Endothelial cell (in vitro differentiated cells): ENCODE results near the gene TCERG1. TPM values are rescaled to one million over a fixed set of nuclear protein-coding genes. Genes with fewer than 3 reads are reported as not detected.

ENCODE experiments used
- DNase-seq: peaks from one replicate; pipeline ENCODE4 v3.0.0; 2021; ENCODE audit warnings: low spot score
- H3K27ac Mint-ChIP-seq: one replicate; pipeline ENCODE4 v1.8.0; 2021; ENCODE audit warnings: mixed read lengths, inconsistent platforms; ENCODE audit not compliant: unreplicated experiment
- H3K27me3 Mint-ChIP-seq: one replicate; pipeline ENCODE4 v1.8.0; 2021; ENCODE audit warnings: mild to moderate bottlenecking, moderate library complexity, mixed read lengths, inconsistent platforms; ENCODE audit not compliant: unreplicated experiment
- H3K36me3 Mint-ChIP-seq: one replicate; pipeline ENCODE4 v1.8.0; 2021; ENCODE audit warnings: mild to moderate bottlenecking, low read depth, mixed read lengths, inconsistent platforms; ENCODE audit not compliant: unreplicated experiment
- H3K4me1 Mint-ChIP-seq: one replicate; pipeline ENCODE4 v1.8.0; 2021; ENCODE audit warnings: mild to moderate bottlenecking, mixed read lengths, inconsistent platforms; ENCODE audit not compliant: unreplicated experiment
- H3K4me3 Mint-ChIP-seq: one replicate; pipeline ENCODE4 v1.8.0; 2021; ENCODE audit warnings: mild to moderate bottlenecking, mixed read lengths, inconsistent platforms; ENCODE audit not compliant: unreplicated experiment
- H3K9me3 Mint-ChIP-seq: one replicate; pipeline ENCODE4 v1.8.0; 2021; ENCODE audit warnings: mixed read lengths, inconsistent platforms; ENCODE audit not compliant: unreplicated experiment
- total RNA-seq: library from RNA; stranded (reverse); fragmentation: NEBNext Ultra II Directional; extraction: Animal tissue kit (Norgen Biotek cat#: 25700); gene quantifications from one replicate; pipeline ENCODE4 v1.2.1, GENCODE V29; 2021; ENCODE audit not compliant: unreplicated experiment
- TF ChIP-seq, protein P1 (sequence below): fragments of 200-600 bp; sonication (generic); IDR thresholded peaks from one replicate; pipeline ENCODE4 v1.5.0; 2021; ENCODE audit warnings: antibody characterized with exemption; ENCODE audit not compliant: unreplicated experiment

The TCERG1 gene
- total RNA-seq, 1 donor from 2014 or later = 71.6 TPM

DNA sequence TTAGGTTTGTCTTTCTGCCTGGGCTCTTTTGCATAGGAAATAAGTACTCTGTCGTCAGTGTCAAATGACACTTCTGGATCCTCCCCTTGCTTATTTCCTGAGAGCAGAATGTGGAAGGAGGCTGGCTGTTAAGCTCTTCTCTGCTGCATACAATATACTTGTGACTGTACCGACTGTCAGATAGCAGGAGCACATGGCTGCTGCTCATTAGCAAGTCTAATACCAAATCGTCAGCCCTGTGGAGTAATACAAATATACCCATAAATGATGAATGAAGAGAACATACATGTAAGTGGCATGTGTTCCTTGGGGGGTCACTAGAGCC, 69.0 kb downstream of the TCERG1 start, which contains the start of gene GPR151:
Gene GPR151, minus strand, starts transcription at position 40 of the 325 bp plus-strand sequence. CDS start 77 bp downstream, outside the sequence.
- Mint-ChIP-seq H3K9me3 (no peaks in the 10 kb centered on the region), H3K4me1 (peaks cover 22% of the 10 kb centered on the region), H3K27me3 (no peaks in the 10 kb centered on the region), H3K4me3 (no peak within 1 kb of the TSS), H3K27ac (no peak within 1 kb of the TSS), H3K36me3 (peaks cover 2% of the 10 kb centered on the region)
- DNase-seq = no peak
- TF ChIP-seq, protein P1, sequence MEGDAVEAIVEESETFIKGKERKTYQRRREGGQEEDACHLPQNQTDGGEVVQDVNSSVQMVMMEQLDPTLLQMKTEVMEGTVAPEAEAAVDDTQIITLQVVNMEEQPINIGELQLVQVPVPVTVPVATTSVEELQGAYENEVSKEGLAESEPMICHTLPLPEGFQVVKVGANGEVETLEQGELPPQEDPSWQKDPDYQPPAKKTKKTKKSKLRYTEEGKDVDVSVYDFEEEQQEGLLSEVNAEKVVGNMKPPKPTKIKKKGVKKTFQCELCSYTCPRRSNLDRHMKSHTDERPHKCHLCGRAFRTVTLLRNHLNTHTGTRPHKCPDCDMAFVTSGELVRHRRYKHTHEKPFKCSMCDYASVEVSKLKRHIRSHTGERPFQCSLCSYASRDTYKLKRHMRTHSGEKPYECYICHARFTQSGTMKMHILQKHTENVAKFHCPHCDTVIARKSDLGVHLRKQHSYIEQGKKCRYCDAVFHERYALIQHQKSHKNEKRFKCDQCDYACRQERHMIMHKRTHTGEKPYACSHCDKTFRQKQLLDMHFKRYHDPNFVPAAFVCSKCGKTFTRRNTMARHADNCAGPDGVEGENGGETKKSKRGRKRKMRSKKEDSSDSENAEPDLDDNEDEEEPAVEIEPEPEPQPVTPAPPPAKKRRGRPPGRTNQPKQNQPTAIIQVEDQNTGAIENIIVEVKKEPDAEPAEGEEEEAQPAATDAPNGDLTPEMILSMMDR = no peak

DNA sequence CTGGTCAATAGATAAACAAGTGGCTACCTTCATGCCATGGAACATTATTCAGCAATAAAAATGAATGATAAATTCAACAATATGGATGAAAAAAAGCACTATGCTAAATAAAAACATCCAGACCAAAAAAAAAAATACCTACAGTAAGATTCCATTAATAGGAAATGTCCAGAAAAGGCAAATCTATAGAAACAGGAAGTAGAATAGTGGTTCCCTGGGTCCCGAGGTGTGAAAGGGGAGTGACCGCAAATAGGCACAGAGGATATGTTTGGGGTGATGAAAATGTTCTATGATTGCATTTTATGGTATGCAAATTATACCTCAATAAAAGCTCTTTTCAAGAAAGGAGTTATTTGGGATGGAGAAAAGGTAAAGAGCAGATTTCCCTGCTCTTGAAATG, 72.4 kb downstream of the TCERG1 start:
- DNase-seq = no peak
- H3K9me3 Mint-ChIP-seq = no peaks in the 10 kb centered on the region
- no peak overlapping the region for H3K4me3 Mint-ChIP-seq
- H3K27me3 Mint-ChIP-seq = no peaks in the 10 kb centered on the region
- H3K4me1 Mint-ChIP-seq = peaks cover 16% of the 10 kb centered on the region
- H3K36me3 Mint-ChIP-seq = no peaks in the 10 kb centered on the region
- H3K27ac Mint-ChIP-seq = no peak overlapping the region
- TF ChIP-seq, protein P1 = no peak

DNA sequence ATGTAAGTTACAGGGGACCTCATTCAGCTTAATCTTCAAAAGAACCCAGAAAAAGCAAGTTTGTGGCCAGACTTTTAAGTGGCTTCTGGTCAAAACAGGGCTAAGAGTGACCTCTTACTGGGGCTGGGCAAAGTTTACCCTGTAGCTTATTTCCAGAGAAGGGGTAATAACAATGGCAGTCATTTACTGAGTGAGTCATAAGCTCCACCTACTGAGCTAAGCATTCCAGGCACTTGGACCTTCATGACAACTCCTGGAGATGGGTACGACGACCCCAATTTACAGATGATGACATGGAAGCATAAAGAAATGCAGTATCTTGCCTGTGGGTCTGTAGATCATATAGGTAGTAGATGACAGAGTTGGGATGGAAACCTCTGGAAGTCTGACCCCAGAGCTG, 73.6 kb downstream of the TCERG1 start:
- no peaks in the 10 kb centered on the region for H3K36me3 Mint-ChIP-seq
- peaks cover 13% of the 10 kb centered on the region for H3K4me1 Mint-ChIP-seq
- H3K4me3 Mint-ChIP-seq = no peak overlapping the region
- no peaks in the 10 kb centered on the region for H3K9me3 Mint-ChIP-seq
- H3K27me3 Mint-ChIP-seq = no peaks in the 10 kb centered on the region
- no peak overlapping the region for H3K27ac Mint-ChIP-seq
- no peak for DNase-seq
- TF ChIP-seq, protein P1 = no peak

DNA sequence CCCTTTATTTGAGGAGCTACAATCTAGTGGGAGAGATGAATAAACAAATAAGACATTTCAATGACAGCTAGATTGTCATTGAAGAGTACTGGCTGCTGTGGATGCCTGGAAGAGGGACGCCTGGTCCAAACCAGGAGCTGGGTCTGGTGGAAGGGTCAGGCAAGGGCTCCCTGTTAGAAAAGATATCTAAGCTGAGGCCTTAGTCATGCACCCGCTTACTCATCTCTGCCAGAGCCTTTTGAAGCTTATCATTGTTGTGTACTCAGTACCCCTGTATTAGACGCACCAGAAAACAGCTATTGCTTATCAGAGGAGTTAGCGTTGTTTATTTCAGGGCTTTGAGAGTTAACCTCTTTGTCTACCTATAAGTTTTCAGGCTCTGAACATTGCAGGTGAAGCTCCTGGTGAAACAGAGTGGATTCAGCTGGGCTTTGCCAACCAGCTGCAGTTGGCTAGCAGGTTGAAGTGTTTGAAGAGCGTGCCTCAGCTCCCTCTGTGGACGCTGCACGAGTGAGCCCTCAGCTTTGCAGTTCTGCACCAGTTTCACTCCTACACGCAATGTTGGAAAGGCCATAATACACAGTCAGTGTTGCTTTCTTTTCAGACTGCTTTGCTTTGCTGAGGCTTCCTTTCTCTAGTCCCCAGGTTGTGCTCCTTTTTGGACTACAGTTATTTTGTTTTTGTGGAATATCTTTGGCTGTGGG, 74.4 kb downstream of the TCERG1 start:
- DNase-seq = no peak
- no peaks in the 10 kb centered on the region for H3K36me3 Mint-ChIP-seq
- peaks cover 8% of the 10 kb centered on the region for H3K4me1 Mint-ChIP-seq
- no peak overlapping the region for H3K4me3 Mint-ChIP-seq
- H3K27ac Mint-ChIP-seq = no peak overlapping the region
- TF ChIP-seq, protein P1 = no peak
- H3K9me3 Mint-ChIP-seq = no peaks in the 10 kb centered on the region
- no peaks in the 10 kb centered on the region for H3K27me3 Mint-ChIP-seq

DNA sequence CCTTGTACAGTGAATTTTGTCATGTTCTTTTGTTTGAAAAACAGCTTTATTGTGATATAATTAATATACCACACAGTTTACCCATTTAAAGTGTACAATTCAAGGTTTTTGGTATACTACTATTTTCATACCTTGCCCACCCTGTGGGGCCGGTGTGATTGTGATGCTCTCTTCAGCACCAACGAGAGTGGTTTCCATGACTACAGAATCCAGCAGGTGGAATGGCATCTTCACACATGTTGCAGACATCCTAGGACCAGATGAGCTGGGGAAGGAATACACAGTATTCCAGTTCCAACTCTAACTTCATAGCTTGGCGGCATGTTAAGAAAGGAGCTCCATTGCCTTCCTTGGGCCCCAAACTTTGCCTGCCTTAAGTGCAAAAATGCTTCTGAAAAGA, 76.6 kb downstream of the TCERG1 start:
- Mint-ChIP-seq H3K27me3 (no peaks in the 10 kb centered on the region), H3K9me3 (no peaks in the 10 kb centered on the region), H3K27ac (no peak overlapping the region), H3K4me1 (no peaks in the 10 kb centered on the region), H3K36me3 (no peaks in the 10 kb centered on the region), H3K4me3 (no peak overlapping the region)
- TF ChIP-seq, protein P1 = no peak
- DNase-seq = no peak
